Midbrain (tissue), 1 donor: Measurements from ENCODE around the gene ADAM10.
"Not testable (repeated sequence)": the region's sequence is repeated elsewhere in the genome, so short reads cannot be mapped to it uniquely, and the experiment has no call there.

ENCODE experiments used
- DNase-seq: peaks from one replicate; lab custom pipeline; 2025; lab: John Stamatoyannopoulos, UW

The ADAM10 gene

GRCh38 chr15:58749532-58750337 lies at the start of gene ADAM10:
Gene ADAM10 (minus strand): TSS chr15:58749707. CDS start chr15:58749534, 173 bp downstream.
- DNase-seq = peak; percentile 99

- no peak for DNase-seq
Measured at GRCh38 chr15:58797505-58797904, 48.0 kb upstream of the ADAM10 start.

- DNase-seq = no peak
Measured at GRCh38 chr15:58795825-58796224, 46.3 kb upstream of the ADAM10 start.

GRCh38 chr15:58793862-58794261 lies 44.4 kb upstream of the ADAM10 start:
- DNase-seq = no peak

GRCh38 chr15:58788056-58788710 lies 38.7 kb upstream of the ADAM10 start:
- DNase-seq = no peak

- DNase-seq = no peak
Measured at GRCh38 chr15:58785355-58785754, 35.8 kb upstream of the ADAM10 start.

- no peak for DNase-seq
Measured at GRCh38 chr15:58779554-58779953, 30.0 kb upstream of the ADAM10 start.

- no peak for DNase-seq
Measured at GRCh38 chr15:58777107-58777506, 27.6 kb upstream of the ADAM10 start.

- DNase-seq = no peak
Measured at GRCh38 chr15:58775402-58775801, 25.9 kb upstream of the ADAM10 start.

- no peak for DNase-seq
Measured at GRCh38 chr15:58773024-58773423, 23.5 kb upstream of the ADAM10 start.

GRCh38 chr15:58771621-58772250 lies 22.2 kb upstream of the ADAM10 start:
- DNase-seq = peak; percentile 73

GRCh38 chr15:58770857-58771620 lies 21.5 kb upstream of the ADAM10 start, which contains the start of gene MINDY2:
Gene MINDY2 (plus strand): TSS chr15:58771302. CDS start chr15:58771396, 94 bp downstream.
- DNase-seq = peak; percentile 99

GRCh38 chr15:58770519-58770856 lies 21.0 kb upstream of the ADAM10 start:
- DNase-seq = no peak

- DNase-seq = not testable (repeated sequence)
Measured at GRCh38 chr15:58768601-58769004, 19.1 kb upstream of the ADAM10 start.

GRCh38 chr15:58766290-58766689 lies 16.8 kb upstream of the ADAM10 start:
- DNase-seq = no peak

GRCh38 chr15:58764468-58764867 lies 15.0 kb upstream of the ADAM10 start:
- no peak for DNase-seq

GRCh38 chr15:58762731-58763130 lies 13.2 kb upstream of the ADAM10 start:
- DNase-seq = no peak

GRCh38 chr15:58762285-58762684 lies 12.8 kb upstream of the ADAM10 start:
- no peak for DNase-seq

- DNase-seq = no peak
Measured at GRCh38 chr15:58761010-58761388, 11.5 kb upstream of the ADAM10 start.

- DNase-seq = no peak
Measured at GRCh38 chr15:58760385-58761009, 11.0 kb upstream of the ADAM10 start.

GRCh38 chr15:58758141-58758540 lies 8.6 kb upstream of the ADAM10 start:
- DNase-seq = peak; percentile 72

GRCh38 chr15:58755956-58756355 lies 6.4 kb upstream of the ADAM10 start:
- DNase-seq = no peak
